IPS-15b (cell line): Measurements from ENCODE around the gene LMF1.
"Not testable (repeated sequence)": the region's sequence is repeated elsewhere in the genome, so short reads cannot be mapped to it uniquely, and the experiment has no call there.

ENCODE experiments used
- H3K27me3 ChIP-seq: one replicate; pipeline ENCODE4 v1.6.1; 2013; ENCODE audit warnings: low read length; ENCODE audit not compliant: control insufficient read depth, insufficient read depth
- H3K36me3 ChIP-seq: one replicate; pipeline ENCODE4 v1.6.1; 2013; ENCODE audit warnings: low read length; ENCODE audit not compliant: control insufficient read depth, insufficient read depth
- H3K4me1 ChIP-seq: one replicate; pipeline ENCODE4 v1.6.1; 2013; ENCODE audit warnings: mild to moderate bottlenecking, low read length; ENCODE audit not compliant: control insufficient read depth, insufficient read depth
- H3K4me3 ChIP-seq: one replicate; pipeline ENCODE4 v1.5.1; 2013; ENCODE audit warnings: low read depth, low read length
- H3K9ac ChIP-seq: one replicate; pipeline ENCODE4 v1.6.1; 2013; ENCODE audit warnings: low read depth, mild to moderate bottlenecking, low read length
- H3K9me3 ChIP-seq: one replicate; pipeline ENCODE4 v1.6.1; 2013; ENCODE audit warnings: mild to moderate bottlenecking, low read length; ENCODE audit not compliant: control insufficient read depth, insufficient read depth

Gene LMF1

DNA sequence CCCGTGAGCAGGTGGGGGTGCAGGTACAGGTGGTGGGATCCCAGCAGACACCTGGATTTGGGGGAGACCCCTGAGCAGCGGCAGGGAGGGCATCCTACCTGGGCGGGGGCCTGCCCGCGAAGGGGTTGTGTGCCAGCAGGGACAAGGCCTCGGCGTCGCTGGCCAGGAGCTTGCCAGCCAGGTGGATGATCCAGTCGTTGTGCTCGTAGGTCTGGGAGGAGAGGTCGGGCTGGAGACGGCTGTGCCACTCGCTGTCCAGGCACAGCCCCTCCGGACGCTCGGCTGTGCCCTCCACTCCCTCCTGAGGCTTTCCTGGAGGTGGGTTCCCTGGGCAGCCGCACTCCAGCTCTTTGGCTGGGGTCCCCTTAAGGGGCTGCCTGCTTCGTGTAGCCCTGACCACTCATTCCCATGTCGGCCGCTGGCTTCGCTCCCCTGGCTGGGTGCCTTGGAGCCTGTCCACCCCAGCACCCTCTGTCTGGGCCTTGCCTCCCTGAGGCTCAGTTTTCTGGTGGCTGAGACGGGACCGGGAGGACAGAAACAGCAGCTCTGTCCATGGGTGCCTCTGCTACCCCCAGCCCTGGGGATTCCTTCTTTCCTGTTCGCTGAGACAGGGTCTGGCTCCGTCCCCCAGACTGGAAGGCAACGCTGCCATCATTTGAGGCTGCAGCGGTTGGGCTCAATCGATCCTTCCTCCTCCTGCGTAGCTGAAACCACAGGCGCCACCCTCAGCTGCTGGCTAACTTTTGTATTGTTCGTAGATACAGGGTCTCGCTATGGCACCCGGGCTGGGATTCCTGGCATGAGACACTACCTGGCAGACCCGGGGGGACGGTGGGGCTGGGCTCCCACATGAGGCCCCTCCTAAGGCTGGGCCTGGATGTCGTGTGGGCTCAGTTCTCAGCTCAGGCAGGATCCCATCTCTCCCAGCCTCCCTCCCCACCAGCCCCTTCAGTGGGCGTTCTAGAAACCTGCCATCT, 101.7 kb downstream of the LMF1 start:
- Histone ChIP-seq H3K4me1 (no peaks in the 10 kb centered on the region), H3K9ac (no peak overlapping the region), H3K27me3 (no peaks in the 10 kb centered on the region), H3K4me3 (no peak overlapping the region), H3K36me3 (no peaks in the 10 kb centered on the region), H3K9me3 (no peaks in the 10 kb centered on the region)

DNA sequence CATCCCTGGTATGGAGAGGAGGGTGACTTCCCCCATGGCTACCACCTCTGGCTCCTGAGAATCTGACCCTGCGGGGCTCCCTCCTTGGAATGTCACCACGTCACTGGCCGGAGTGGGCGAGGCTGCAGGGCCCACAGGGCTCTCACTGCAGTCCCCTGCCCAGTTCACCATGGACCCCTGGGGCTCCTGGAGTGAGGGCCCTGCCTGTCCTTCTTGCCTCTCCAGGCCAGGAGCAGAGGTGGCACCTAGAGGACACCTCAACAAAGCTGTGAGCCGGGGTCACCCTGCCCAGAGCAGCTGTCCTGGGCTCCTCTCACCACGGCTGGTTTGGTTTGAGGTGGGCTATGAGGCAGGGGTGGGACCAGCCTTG, 102.4 kb downstream of the LMF1 start:
- Histone ChIP-seq H3K9ac (no peak overlapping the region), H3K4me1 (no peaks in the 10 kb centered on the region), H3K27me3 (no peaks in the 10 kb centered on the region), H3K36me3 (no peaks in the 10 kb centered on the region), H3K4me3 (no peak overlapping the region), H3K9me3 (no peaks in the 10 kb centered on the region)

DNA sequence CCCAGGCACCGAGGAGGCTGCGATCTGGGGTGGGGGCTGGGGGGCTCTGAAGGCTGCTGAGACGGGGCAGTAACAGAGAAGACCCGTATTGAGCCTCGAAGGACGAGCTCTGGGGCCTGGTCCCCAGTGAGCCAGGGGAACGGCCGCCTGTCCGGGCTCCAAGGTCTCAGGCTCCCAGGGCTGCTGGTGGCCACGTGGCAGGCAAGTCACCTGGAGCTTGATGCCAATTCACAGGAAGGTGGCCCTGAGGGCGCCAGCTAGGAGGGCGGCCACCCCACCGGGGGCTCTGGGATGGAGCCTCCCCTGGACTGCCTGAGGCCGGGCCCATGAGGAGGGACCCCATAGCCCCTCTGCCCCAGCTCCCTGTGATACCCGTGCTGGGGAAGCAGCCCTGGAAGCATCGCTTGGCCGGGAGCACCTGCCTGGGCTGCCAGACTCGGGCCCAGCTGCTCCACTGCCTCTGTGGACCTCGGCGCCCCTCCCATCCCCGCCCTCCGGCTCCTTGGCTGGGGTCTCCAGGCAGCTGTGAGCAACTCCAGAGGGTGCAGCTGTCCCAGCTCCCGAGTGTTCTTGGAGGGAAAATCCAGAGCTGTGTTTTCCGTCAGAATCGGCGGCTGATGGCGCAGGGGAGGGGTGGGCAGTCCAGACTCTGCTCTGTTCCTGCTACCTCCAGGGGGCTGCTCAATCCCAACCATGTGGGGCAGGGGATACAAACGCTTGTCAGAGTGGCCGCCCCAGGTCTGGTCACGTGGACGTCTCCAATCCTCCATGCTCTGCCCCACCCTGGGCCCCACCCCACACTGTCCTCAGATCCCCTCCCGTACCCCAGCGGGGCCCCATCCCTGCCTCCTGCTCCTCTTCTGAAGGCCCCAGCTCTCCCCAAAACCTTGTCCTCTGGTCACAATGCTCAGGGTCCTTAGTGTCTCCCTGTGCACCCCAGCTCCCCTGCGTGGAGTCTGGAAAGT, 103.1 kb downstream of the LMF1 start:
- H3K36me3 ChIP-seq: no peaks in the 10 kb centered on the region
- H3K4me3 ChIP-seq: no peak overlapping the region
- no peak overlapping the region for H3K9ac ChIP-seq
- no peaks in the 10 kb centered on the region for H3K27me3 ChIP-seq
- H3K9me3 ChIP-seq: no peaks in the 10 kb centered on the region
- no peaks in the 10 kb centered on the region for H3K4me1 ChIP-seq

DNA sequence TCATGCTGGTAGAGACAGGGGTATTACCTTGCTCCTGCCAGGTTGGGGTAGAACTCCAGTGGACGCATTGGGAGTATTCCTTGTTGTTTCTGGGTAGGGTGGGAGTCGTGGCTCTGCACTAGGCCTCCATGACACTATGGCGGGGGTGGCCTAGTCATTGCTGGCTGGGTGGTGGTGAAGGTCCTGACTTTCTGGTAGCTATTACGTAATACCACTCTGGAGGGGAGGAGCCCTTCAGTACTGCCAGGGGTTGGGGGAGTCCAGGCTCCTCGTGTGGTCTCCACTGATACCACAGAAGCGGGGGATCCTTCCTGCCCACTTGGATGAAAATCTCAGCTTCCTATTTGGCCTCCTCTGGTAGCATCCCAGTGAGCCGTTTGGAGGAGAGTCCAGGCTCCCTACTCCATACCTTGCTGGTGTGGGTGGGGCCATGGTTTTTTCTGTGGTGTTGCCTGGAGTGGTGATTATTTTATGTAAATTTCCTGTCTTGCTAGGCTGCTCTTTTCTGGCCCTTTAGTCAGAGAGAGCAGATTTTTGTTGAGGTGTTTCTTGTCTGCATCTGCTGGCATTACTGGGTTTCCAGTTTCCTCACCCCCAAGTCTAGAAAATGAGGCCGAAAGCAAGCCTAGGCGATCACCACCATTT, 104.4 kb downstream of the LMF1 start:
- no peak overlapping the region for H3K4me3 ChIP-seq
- H3K36me3 ChIP-seq: no peaks in the 10 kb centered on the region
- H3K27me3 ChIP-seq: no peaks in the 10 kb centered on the region
- no peak overlapping the region for H3K9ac ChIP-seq
- no peaks in the 10 kb centered on the region for H3K9me3 ChIP-seq
- no peaks in the 10 kb centered on the region for H3K4me1 ChIP-seq

DNA sequence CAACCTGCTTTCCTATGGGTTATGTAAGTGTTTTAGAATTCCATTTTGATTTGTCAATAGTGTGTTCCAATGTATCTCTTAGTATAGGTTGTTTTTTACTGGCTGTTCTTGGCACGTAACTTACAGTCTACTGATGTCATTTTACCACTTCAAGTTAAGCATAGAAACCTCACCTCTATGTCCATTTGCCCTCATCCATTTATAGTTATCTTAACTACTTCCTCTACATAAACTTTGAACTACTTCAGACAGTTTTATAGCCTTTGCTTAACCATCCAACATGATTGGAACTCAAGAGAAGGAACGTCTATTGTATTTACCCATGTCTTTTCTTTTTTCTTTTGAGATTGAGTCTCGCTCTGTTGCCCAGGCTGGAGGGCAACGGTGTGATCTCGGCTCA, 105.8 kb downstream of the LMF1 start:
- Histone ChIP-seq H3K9ac (no peak overlapping the region), H3K27me3 (no peaks in the 10 kb centered on the region), H3K4me1 (no peaks in the 10 kb centered on the region), H3K4me3 (no peak overlapping the region), H3K36me3 (no peaks in the 10 kb centered on the region), H3K9me3 (no peaks in the 10 kb centered on the region)

DNA sequence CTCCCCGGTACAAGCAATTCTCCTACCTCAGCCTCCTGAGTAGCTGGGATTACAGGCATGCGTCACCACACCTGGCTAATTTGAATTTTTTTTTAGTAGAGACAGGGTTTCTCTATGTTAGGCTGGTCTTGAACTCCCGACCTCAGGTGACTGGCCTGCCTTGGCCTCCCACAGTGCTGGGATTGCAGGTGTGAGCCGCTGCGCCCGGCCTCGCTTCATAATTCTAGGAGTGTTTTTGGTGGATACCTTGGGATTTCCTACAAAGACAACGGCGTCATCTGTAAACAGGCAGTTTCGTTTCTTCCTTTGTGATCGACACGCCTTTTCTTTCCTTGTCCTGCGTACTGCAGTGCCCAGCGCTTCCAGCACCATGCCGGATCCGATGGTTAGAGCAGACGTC, 109.3 kb downstream of the LMF1 start:
- no peak overlapping the region for H3K9ac ChIP-seq
- H3K4me3 ChIP-seq: no peak overlapping the region
- no peaks in the 10 kb centered on the region for H3K4me1 ChIP-seq
- H3K27me3 ChIP-seq: no peaks in the 10 kb centered on the region
- no peaks in the 10 kb centered on the region for H3K9me3 ChIP-seq
- H3K36me3 ChIP-seq: peaks cover 3% of the 10 kb centered on the region

DNA sequence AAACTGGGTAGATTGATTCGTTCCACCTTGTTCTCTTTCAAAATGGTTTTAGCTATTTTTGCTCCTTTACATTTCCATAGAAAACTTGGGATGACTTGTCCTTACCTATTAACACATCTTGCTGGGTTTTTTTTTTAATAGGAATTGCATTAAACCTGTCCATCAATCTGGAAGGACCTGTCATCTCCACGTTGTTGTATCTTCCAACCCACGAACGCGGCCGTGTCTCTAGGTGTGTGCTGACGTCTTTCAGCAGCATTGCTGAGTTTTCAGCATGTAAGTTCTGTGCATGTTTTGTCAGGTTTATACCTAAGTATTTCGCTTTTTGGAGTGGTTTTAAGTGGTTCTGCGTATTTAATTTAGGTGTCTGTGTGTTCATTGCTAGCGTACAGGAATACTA, 109.9 kb downstream of the LMF1 start:
- H3K4me3 ChIP-seq: no peak overlapping the region
- H3K36me3 ChIP-seq: peaks cover 3% of the 10 kb centered on the region
- H3K27me3 ChIP-seq: no peaks in the 10 kb centered on the region
- H3K4me1 ChIP-seq: no peaks in the 10 kb centered on the region
- H3K9ac ChIP-seq: no peak overlapping the region
- no peaks in the 10 kb centered on the region for H3K9me3 ChIP-seq

DNA sequence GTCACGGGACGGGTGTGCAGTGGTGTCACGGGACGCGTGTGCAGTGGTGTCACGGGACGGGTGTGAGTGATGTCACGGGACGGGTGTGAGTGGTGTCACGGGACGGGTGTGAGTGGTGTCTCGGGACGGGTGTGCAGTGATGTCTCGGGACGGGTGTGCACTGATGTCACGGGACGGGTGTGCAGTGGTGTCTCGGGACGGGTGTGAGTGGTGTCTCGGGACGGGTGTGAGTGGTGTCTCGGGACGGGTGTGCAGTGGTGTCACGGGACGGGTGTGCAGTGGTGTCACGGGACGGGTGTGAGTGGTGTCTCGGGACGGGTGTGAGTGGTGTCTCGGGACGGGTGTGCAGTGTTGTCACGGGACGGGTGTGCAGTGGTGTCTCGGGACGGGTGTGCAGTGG, 111.8 kb downstream of the LMF1 start:
- H3K9me3 ChIP-seq, H3K4me3 ChIP-seq, H3K27me3 ChIP-seq, H3K9ac ChIP-seq, H3K36me3 ChIP-seq, H3K4me1 ChIP-seq: not testable (repeated sequence)

DNA sequence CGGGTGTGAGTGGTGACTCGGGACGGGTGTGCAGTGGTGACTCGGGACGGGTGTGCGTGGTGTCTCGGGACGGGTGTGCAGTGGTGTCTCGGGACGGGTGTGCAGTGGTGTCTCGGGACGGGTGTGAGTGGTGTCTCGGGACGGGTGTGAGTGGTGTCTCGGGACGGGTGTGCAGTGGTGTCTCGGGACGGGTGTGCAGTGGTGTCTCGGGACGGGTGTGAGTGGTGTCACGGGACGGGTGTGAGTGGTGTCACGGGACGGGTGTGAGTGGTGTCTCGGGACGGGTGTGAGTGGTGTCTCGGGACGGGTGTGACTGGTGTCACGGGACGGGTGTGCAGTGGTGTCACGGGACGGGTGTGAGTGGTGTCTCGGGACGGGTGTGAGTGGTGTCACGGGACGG, 112.3 kb downstream of the LMF1 start:
- not testable (repeated sequence) for H3K9ac ChIP-seq, H3K9me3 ChIP-seq, H3K4me1 ChIP-seq, H3K4me3 ChIP-seq, H3K27me3 ChIP-seq, H3K36me3 ChIP-seq

DNA sequence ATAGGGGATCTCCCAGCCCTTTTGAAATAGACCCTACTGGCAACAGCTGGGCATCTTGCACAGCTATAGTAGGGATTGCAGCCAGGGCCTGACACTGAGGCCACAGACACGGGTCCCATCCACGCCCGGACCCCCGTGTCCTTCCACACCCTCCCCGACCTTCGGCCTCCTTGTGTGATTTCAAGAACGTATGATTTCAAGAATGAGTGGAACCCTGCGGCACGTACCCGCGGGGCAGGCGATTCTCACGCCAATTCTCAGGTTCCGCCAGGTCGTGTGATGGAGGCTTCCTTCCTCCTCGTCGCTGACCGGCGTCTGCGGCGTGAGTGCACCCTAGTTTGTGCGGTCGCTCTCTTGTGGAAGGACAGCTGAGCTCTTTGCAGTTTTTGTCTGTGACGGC, 114.0 kb downstream of the LMF1 start:
- H3K4me1 ChIP-seq: no peaks in the 10 kb centered on the region
- no peak overlapping the region for H3K4me3 ChIP-seq
- peaks cover 3% of the 10 kb centered on the region for H3K36me3 ChIP-seq
- no peaks in the 10 kb centered on the region for H3K9me3 ChIP-seq
- H3K27me3 ChIP-seq: no peaks in the 10 kb centered on the region
- no peak overlapping the region for H3K9ac ChIP-seq

DNA sequence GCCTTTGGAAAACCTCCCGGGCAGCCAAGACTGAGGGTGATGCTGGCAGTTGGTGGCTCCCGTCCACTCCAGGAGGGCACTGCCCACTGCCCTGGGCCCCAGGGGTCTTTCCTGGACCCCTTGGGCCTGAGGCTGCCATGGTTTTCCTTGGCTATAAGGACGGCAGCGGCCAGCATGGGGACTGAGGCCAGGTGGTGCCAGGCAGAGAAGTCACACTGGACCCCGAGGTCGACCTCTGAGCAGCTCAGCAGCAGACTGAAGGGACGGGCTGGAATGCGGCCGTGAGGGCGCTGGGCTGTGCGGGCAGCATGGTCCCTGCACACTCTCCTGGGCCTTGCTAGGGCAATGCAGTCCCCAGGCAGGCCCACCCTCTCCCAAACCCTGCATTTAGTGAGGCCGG, 114.7 kb downstream of the LMF1 start:
- Histone ChIP-seq H3K4me3 (no peak overlapping the region), H3K36me3 (peaks cover 3% of the 10 kb centered on the region), H3K9me3 (no peaks in the 10 kb centered on the region), H3K9ac (no peak overlapping the region), H3K4me1 (no peaks in the 10 kb centered on the region), H3K27me3 (no peaks in the 10 kb centered on the region)
